IPS DF 6.9 (cell line): ENCODE measurements around the gene ZNF607.
A peak's percentile ranks its signal among the peaks of the same experiment; 100 is the strongest.
"Not testable (repeated sequence)": the region's sequence is repeated elsewhere in the genome, so short reads cannot be mapped to it uniquely, and the experiment has no call there.

ENCODE experiments used
- DNase-seq: peaks from one replicate; pipeline ENCODE4 v3.0.0-alpha.2; 2013; ENCODE audit warnings: low read depth, low spot score
- H3K27ac ChIP-seq: one replicate; pipeline ENCODE4 v1.5.1; 2013; ENCODE audit warnings: low read length, control low read depth
- H3K27me3 ChIP-seq: 2 replicates; pipeline ENCODE4 v1.6.1; 2013; ENCODE audit warnings: mild to moderate bottlenecking, low read length; ENCODE audit not compliant: control insufficient read depth, insufficient read depth
- H3K36me3 ChIP-seq: 2 replicates; pipeline ENCODE4 v1.6.1; 2013; ENCODE audit warnings: low read length; ENCODE audit not compliant: control insufficient read depth, insufficient read depth
- H3K4me1 ChIP-seq: 2 replicates; pipeline ENCODE4 v1.6.1; 2013; ENCODE audit warnings: low read length; ENCODE audit not compliant: control insufficient read depth, insufficient read depth
- H3K4me3 ChIP-seq: 2 replicates; pipeline ENCODE4 v1.5.1; 2013; ENCODE audit warnings: mild to moderate bottlenecking, low read length
- H3K9me3 ChIP-seq: 2 replicates; pipeline ENCODE4 v1.6.1; 2013; ENCODE audit warnings: low read length, inconsistent platforms; ENCODE audit not compliant: control insufficient read depth, insufficient read depth
- WGBS: extraction: QIAGEN DNeasy Blood & Tissue Kit; methylation state at CpG from one replicate; pipeline ENCODE4 v1.1.7; 2013; ENCODE audit warnings: mixed read lengths, missing lambda C conversion rate; ENCODE audit not compliant: insufficient read length, insufficient coverage; 5-methylcytosine and 5-hydroxymethylcytosine counted together

Gene ZNF607

DNA sequence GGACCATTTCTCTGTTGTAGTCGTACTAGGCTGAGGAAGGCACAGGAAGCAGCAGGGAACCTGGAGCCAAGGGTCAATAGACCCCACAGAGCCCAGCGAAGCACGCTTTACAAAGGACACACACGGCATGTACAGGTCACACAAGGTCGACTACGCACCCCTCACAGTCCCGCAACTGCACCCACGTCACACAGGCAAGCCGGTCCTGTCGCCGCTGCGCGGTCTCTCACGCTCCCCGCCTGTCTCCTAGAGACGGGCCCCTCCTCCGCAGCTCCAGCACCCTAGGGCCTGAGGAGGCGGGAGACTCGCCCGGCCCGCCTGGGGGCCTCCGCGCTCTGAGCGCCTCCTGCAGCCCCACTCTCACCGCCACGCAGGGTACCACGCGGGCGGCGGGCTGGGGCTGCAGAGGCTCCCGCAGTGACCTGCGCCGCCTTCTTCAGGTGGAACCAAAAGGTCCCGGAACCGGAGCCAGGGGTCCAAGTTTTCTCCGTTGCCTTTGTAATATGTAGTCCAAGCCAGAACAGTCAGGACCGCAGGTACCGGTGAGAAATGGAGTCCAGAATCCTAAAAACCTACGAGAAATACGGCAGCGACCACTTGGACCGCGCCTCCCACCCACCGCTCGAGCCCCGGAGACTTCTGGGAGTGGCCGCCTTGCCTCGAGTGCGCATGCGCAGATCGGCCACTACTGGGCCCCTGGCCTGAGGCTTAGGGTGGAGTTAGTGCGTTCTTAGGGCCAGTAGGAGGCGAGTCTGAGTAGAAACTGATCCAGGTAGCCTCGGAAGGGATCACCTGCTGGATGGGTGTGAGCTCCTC is at the start of gene ZNF607:
Gene ZNF607 (minus strand): TSS at position 651 of the 816 bp plus-strand sequence. CDS start 8,143 bp downstream, outside the sequence.
- no CpG with 5 or more reads among the region's 54 CpGs for WGBS
- H3K9me3 ChIP-seq: no peaks in the 10 kb centered on the region
- H3K4me3 ChIP-seq: peak within 1 kb of the TSS; percentile 87
- DNase-seq: peak; percentile 94
- H3K4me1 ChIP-seq: no peaks in the 10 kb centered on the region
- no peak within 1 kb of the TSS for H3K27ac ChIP-seq
- no peaks in the 10 kb centered on the region for H3K36me3 ChIP-seq
- H3K27me3 ChIP-seq: no peaks in the 10 kb centered on the region

DNA sequence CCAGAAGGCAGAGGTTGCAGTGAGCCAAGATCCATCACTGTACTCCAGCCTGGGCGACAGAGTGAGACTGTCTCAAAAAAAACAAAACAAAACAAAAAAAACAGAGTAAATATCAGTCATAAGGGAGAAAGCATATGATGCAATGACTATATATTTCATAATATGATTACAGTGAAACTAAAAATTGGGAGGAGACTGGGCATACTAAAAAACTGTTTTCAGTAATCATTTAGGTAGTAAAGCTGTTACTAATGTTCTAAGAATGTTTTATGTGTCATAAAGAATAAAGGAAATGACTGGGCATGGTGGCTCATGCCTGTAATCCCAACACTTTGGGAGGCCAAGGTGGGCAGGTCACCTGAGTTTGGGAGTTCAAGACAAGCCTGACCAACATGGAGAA is 43.9 kb upstream of the ZNF607 start:
- no CpG with 5 or more reads among the region's 1 CpG for WGBS
- Histone ChIP-seq H3K9me3 (no peaks in the 10 kb centered on the region), H3K36me3 (no peaks in the 10 kb centered on the region), H3K4me3 (no peak overlapping the region), H3K27ac (no peak overlapping the region), H3K4me1 (no peaks in the 10 kb centered on the region), H3K27me3 (no peaks in the 10 kb centered on the region)
- no peak for DNase-seq

DNA sequence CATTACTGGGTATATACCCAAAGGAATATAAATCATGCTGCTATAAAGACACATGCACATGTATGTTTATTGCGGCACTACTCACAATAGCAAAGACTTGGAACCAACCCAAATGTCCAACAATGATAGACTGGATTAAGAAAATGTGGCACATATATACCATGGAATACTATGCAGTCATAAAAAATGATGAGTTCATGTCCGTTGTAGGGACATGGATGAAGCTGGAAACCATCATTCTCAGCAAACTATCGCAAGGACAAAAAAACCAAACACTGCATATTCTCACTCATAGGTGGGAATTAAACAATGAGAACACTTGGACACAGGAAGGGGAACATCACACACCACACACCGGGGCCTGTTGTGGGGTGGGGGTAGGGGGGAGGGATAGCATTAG is 38.1 kb upstream of the ZNF607 start:
- not testable (repeated sequence) for H3K4me1 ChIP-seq, H3K9me3 ChIP-seq, H3K27me3 ChIP-seq, H3K4me3 ChIP-seq, H3K27ac ChIP-seq, DNase-seq, H3K36me3 ChIP-seq
- no CpG with 5 or more reads among the region's 4 CpGs for WGBS

DNA sequence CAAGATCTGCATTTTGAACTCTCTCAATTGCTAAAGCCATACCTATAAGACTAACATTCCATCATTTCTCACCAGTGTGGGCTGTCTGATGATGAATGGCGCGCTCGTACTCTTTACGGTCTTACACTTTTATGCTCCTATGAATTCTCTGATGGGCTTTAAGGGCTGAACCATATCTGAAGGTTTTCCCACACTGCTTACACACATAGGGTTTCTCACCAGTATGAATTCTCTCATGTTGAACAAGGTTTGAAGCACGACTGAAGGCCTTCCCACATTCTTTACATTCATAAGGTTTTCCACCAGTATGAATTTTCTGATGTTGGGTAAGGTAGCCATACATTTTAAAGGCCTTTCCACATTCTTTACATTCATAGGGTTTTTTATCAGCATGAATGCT is 18.8 kb upstream of the ZNF607 start:
- WGBS: no CpG with 5 or more reads among the region's 5 CpGs
- H3K36me3 ChIP-seq: no peaks in the 10 kb centered on the region
- DNase-seq: no peak

DNA sequence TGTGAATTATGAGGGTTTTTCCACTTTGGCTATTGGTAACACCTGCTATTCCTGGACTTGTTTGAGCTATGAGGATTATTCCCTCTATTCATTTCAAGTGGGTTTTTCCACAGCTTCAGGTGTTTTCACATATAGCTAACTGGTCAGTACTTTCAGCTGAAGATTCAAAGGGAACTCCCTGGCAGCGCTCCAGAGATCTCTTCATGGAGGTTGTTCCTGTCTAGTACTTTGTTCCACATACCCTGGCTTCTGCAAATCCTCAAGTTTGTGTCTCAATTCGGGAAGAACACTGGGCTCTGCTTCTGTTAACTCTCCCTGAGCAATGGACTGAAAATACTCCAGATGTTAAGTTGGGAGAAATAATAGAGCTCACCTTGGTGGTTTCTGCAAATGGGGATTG is 5.6 kb upstream of the ZNF607 start:
- H3K4me1 ChIP-seq: no peaks in the 10 kb centered on the region
- no peaks in the 10 kb centered on the region for H3K9me3 ChIP-seq
- H3K4me3 ChIP-seq: no peak overlapping the region
- no peaks in the 10 kb centered on the region for H3K27me3 ChIP-seq
- no peak for DNase-seq
- no peak overlapping the region for H3K27ac ChIP-seq
- no peaks in the 10 kb centered on the region for H3K36me3 ChIP-seq
- no CpG with 5 or more reads among the region's 2 CpGs for WGBS

More for the DNA sequence above, 18.8 kb upstream of the ZNF607 start:
- Histone ChIP-seq H3K9me3 (0 out of 2 replicates have a peak, but pooled peaks cover 1% of the 10 kb centered on the region), H3K27ac (no peak overlapping the region), H3K27me3 (no peaks in the 10 kb centered on the region), H3K4me1 (no peaks in the 10 kb centered on the region), H3K4me3 (no peak overlapping the region)

DNA sequence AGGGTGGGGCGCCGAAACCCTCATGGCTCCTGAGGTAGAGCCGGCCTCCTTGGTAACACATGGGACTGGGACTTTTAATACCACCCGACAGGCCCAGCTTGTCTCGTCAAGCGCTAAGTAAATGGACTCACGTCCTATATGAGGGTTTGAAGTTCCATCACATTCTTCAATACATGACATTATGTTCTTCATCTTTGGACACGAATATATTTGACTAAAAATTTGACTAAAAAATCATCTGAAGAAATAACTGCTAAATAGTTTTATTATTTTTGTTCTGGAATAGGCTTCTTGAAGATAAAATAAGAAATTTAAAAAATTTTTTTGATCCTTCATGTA is 335 bp upstream of the ZNF607 start:
- no peaks in the 10 kb centered on the region for H3K4me1 ChIP-seq
- H3K4me3 ChIP-seq: no peak overlapping the region
- WGBS: no CpG with 5 or more reads among the region's 8 CpGs
- H3K9me3 ChIP-seq: no peaks in the 10 kb centered on the region
- DNase-seq: no peak
- H3K27me3 ChIP-seq: no peaks in the 10 kb centered on the region
- H3K27ac ChIP-seq: no peak overlapping the region
- H3K36me3 ChIP-seq: no peaks in the 10 kb centered on the region

DNA sequence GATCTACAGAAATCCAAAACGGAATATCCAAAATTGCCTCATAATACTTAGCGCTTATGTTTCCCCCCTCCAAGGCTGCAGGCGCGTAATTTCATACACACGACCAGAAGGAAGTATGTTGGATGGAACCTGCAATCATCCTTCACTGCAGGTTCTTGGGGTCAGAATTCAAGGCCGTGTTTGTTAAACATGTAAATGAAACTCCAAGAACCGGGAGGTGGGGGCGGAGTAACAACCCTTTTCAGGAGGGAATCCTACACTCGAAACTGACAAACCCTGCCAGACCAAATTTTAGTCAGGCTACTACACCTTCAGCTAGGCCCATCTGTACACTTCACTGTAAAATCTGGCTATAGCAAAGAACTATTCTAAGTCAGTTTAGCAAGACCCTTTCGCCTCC is 1.3 kb downstream of the ZNF607 start:
- no peak for DNase-seq
- Histone ChIP-seq H3K36me3 (no peaks in the 10 kb centered on the region), H3K4me3 (peak overlapping the region; percentile 87; the same call in 1 of the 2 replicates), H3K27me3 (no peaks in the 10 kb centered on the region), H3K27ac (no peak overlapping the region), H3K9me3 (no peaks in the 10 kb centered on the region), H3K4me1 (no peaks in the 10 kb centered on the region)
- no CpG with 5 or more reads among the region's 10 CpGs for WGBS

DNA sequence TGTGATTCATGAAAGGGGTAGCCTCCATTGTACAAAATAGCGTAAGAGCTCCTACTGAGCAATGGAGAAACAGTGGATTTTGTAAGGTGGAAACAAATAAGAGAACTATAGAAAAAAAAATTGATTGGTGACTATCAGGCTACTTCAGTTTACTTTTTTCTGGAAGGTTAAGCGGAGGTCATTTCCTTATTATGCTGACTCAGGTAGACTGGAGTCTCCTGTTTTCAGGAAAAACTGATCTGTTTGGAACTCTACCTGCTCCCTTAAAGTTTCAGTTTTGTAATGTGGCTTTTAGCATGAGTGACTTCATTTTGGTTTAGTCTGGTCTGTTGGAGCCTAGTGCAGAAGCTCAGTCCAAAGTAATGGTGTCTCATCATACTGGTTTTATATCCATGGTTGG is 3.4 kb downstream of the ZNF607 start:
- WGBS: no CpG with 5 or more reads among the region's 2 CpGs
- no peaks in the 10 kb centered on the region for H3K36me3 ChIP-seq
- no peak overlapping the region for H3K4me3 ChIP-seq
- H3K9me3 ChIP-seq: no peaks in the 10 kb centered on the region
- H3K4me1 ChIP-seq: no peaks in the 10 kb centered on the region
- no peaks in the 10 kb centered on the region for H3K27me3 ChIP-seq
- DNase-seq: no peak
- no peak overlapping the region for H3K27ac ChIP-seq

DNA sequence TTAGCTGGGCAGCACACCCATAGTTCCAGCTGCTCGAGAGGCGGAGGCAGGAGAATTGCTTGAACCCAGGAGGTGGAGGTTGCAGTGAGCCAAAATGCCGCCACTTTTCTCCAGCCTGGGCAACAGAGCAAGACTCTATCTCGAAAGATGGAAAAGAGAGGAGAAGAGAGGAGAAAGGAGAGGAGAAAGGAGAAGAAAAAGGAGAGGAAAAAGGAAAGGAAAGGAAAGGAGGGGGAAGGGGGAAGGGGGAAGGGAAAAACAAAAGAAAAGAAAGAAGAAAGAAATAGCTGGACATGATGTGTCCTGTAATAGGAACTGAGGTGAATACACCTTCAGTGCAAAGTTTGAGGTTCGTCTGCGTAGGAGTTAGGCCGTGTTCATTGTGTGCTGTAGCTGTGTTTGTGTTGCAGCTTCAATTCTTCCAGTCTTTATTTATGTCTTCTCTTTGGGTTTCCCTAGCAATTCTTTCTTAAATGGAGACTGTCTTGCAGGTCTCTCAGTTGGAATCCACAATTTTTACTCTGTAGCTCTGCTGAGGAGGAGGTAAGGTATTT is 13.4 kb downstream of the ZNF607 start:
- Histone ChIP-seq H3K36me3 (no peaks in the 10 kb centered on the region; the same call in 1 of the 2 replicates), H3K9me3 (no peaks in the 10 kb centered on the region), H3K4me1 (no peaks in the 10 kb centered on the region), H3K27ac (no peak overlapping the region), H3K4me3 (no peak overlapping the region), H3K27me3 (no peaks in the 10 kb centered on the region)
- no CpG with 5 or more reads among the region's 7 CpGs for WGBS
- no peak for DNase-seq

DNA sequence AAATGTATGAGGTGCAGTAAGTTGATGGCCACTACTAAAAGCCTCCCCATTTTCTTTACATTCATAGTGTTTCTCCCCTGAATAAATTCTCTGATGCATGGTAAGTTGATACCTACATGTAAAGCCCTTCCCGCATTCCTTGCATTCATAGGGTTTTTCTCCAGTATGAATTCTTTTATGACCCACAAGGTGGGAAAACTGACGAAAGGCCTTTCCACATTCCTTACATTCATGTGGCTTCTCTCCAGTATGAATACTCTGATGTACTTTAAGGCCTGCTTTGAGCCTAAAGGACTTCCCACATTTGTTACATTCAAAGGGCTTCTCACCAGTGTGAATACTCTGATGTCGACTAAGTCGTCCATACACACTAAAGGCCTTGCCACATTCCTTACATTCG is 20.5 kb downstream of the ZNF607 start:
- Histone ChIP-seq H3K4me1 (peaks cover 2% of the 10 kb centered on the region; the same call in 1 of the 2 replicates), H3K4me3 (no peak overlapping the region), H3K27me3 (peaks cover 5% of the 10 kb centered on the region; the same call in 1 of the 2 replicates), H3K9me3 (no peaks in the 10 kb centered on the region; the same call in 1 of the 2 replicates), H3K36me3 (peaks cover 4% of the 10 kb centered on the region), H3K27ac (no peak overlapping the region)
- no CpG with 5 or more reads among the region's 5 CpGs for WGBS
- DNase-seq: no peak
